IPS DF 4.7 (cell line): ENCODE measurements around the gene PDE8B.

Source experiments
- DNase-seq: peaks from one replicate; pipeline ENCODE4 v3.0.0-alpha.2; 2013; ENCODE audit warnings: low spot score; ENCODE audit errors: extremely low read depth

Gene PDE8B

GRCh38 chr5:77285251-77285841, 74.9 kb downstream of the PDE8B start:
- no peak for DNase-seq

GRCh38 chr5:77292026-77292757, 81.7 kb downstream of the PDE8B start:
- DNase-seq: no peak

GRCh38 chr5:77294185-77294584, 83.7 kb downstream of the PDE8B start:
- no peak for DNase-seq

GRCh38 chr5:77295863-77296378, 85.4 kb downstream of the PDE8B start:
- DNase-seq: no peak

GRCh38 chr5:77298146-77298545, 87.7 kb downstream of the PDE8B start:
- no peak for DNase-seq

- DNase-seq: no peak
Observed at GRCh38 chr5:77300451-77300850, 90.0 kb downstream of the PDE8B start.

GRCh38 chr5:77301447-77301883, 91.0 kb downstream of the PDE8B start:
- DNase-seq: no peak

- DNase-seq: no peak
Observed at GRCh38 chr5:77302247-77302646, 91.8 kb downstream of the PDE8B start.

- no peak for DNase-seq
Observed at GRCh38 chr5:77302653-77303052, 92.2 kb downstream of the PDE8B start.

- no peak for DNase-seq
Observed at GRCh38 chr5:77304388-77304787, 93.9 kb downstream of the PDE8B start.

- no peak for DNase-seq
Observed at GRCh38 chr5:77305222-77305846, 94.9 kb downstream of the PDE8B start.

- no peak for DNase-seq
Observed at GRCh38 chr5:77305956-77306355, 95.5 kb downstream of the PDE8B start.

GRCh38 chr5:77306531-77306930, 96.1 kb downstream of the PDE8B start:
- DNase-seq: no peak

- DNase-seq: no peak
Observed at GRCh38 chr5:77308154-77308960, 97.9 kb downstream of the PDE8B start.

GRCh38 chr5:77309140-77309539, 98.7 kb downstream of the PDE8B start:
- no peak for DNase-seq

- DNase-seq: no peak
Observed at GRCh38 chr5:77310494-77311213, 100.2 kb downstream of the PDE8B start.

GRCh38 chr5:77311214-77311571, 100.7 kb downstream of the PDE8B start:
- no peak for DNase-seq

- no peak for DNase-seq
Observed at GRCh38 chr5:77312413-77312812, 101.9 kb downstream of the PDE8B start.

- DNase-seq: no peak
Observed at GRCh38 chr5:77316871-77317661, 106.6 kb downstream of the PDE8B start.

GRCh38 chr5:77318060-77318459, 107.6 kb downstream of the PDE8B start:
- no peak for DNase-seq
